ENCODE data around the gene RSBN1L.

DNA sequence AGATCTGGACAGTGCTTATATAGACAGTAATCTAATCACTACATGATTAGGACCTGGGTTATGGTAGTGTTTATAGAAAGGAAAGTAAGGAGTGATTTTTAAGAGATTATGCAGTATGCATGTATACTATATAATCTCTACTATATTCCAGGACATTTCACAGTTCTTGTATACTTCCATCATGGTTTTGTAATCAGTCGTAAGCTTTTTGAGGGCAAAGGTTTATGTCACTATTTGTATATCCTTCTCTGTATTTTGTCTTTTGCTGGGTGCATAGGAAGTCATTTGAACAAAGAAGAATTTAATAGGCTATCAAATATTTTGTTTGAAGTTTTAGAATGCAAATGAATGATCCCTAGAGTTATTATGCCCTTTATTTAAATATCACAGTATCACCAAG is 39.2 kb downstream of the RSBN1L start:
- TF ChIP-seq, protein P1, sequence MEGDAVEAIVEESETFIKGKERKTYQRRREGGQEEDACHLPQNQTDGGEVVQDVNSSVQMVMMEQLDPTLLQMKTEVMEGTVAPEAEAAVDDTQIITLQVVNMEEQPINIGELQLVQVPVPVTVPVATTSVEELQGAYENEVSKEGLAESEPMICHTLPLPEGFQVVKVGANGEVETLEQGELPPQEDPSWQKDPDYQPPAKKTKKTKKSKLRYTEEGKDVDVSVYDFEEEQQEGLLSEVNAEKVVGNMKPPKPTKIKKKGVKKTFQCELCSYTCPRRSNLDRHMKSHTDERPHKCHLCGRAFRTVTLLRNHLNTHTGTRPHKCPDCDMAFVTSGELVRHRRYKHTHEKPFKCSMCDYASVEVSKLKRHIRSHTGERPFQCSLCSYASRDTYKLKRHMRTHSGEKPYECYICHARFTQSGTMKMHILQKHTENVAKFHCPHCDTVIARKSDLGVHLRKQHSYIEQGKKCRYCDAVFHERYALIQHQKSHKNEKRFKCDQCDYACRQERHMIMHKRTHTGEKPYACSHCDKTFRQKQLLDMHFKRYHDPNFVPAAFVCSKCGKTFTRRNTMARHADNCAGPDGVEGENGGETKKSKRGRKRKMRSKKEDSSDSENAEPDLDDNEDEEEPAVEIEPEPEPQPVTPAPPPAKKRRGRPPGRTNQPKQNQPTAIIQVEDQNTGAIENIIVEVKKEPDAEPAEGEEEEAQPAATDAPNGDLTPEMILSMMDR (IDR thresholded peaks at IDR 0.05; ENCODE audit: extremely low read depth in 1 of 2, insufficient read depth in 1 of 2, low read depth in 1 of 2, low read length in 2 of 2), result no peak
- no peak for TF ChIP-seq MYC (IDR thresholded peaks at IDR 0.05; ENCODE audit: low read depth, low read length)
- no peak for TF ChIP-seq POLR2AphosphoS5 (IDR thresholded peaks at IDR 0.05; ENCODE audit: insufficient read depth, low read depth, low read length)
- no peak for TF ChIP-seq POLR2A (IDR thresholded peaks at IDR 0.05; ENCODE audit: low read depth, low read length)
- no peak for TF ChIP-seq EZH2 (IDR thresholded peaks at IDR 0.05; ENCODE audit: borderline replicate concordance, low read depth, low read length, severe bottlenecking)
- TF ChIP-seq, protein P2, sequence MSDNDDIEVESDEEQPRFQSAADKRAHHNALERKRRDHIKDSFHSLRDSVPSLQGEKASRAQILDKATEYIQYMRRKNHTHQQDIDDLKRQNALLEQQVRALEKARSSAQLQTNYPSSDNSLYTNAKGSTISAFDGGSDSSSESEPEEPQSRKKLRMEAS (IDR thresholded peaks at IDR 0.05; ENCODE audit: insufficient read depth, insufficient read length), result no peak
- TF ChIP-seq FOS (IDR thresholded peaks at IDR 0.05; ENCODE audit: borderline replicate concordance, insufficient read depth, low read length), result no peak
- no peak for TF ChIP-seq JUN (IDR thresholded peaks at IDR 0.05; ENCODE audit: borderline replicate concordance, insufficient read depth, insufficient read length, low read depth)
